ENCODE measurements around the gene SLC9A1. TPM values are rescaled to one million over a fixed set of nuclear protein-coding genes. Genes with fewer than 3 reads are reported as not detected.

SLC9A1 gene
- total RNA-seq, 1 experiment from 2014 or later = 16.7 TPM

DNA sequence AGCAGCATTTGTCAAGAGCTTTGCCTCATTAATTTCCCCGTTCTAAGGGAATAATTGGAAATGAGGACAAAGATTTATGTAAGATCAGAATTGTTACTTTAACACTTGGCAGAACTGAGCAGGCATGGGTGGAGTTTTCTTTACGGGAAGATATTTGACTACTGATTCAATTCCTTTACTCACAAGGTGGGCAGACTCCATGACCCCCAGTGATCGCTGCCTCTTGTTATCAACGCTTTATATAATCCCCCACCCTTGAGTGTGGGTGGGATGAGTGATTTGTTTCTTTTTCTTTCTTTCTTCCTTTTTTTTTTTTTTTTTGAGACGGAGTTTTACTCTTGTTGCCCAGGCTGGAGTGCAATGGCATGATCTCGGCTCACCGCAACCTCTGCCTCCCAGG, 77.0 kb downstream of the SLC9A1 start:
- DNase-seq (ENCODE audit: low read depth) = no peak

DNA sequence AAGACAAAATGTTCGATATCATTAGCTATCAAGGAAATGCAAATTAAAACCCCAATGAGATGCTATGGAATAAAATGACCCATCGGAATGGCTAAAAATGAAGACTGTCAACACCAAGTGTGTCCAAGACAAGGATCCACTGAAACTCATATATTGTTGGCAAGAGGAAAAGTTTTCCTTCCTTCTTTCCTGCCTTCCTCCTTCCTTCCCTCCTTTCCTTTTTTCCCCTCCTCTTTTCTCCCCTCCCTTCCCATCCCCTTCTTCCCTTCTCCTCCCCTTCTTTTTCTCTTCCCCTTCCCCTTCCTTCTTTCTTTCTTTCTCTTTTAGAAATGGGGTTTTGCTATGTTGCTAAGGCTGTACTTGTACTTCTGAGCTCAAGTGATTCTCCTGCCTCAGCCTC, 78.1 kb downstream of the SLC9A1 start:
- no peak for DNase-seq (ENCODE audit: low read depth)

DNA sequence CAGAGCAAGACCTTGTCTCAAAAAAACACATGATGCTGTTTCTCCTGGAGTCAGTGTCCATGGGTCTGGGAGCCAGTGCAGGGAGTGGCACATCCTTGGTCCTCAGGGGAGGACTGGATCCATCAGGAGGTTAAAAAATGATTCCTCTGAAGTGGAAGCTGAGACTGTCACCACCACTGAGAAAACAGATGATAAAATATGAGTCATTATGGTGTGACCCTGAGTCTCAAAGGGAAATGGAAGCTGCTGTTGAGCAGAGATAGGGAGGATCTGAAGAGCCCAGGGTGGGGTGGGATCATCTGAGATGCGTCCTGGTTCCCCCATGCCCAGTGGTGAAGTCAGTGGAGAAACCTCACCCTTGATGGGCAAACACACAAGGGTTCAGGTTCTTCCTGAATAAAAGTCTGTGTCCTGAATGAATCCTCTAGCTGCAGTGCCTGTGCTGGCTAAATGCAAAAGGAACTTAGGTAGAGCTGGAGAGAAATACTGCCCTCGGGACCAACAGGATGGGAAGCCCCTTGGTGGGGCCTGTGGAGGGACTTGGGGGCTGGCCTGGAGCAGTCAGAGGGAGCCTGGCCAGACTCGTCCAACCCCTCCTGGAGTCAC, 80.6 kb downstream of the SLC9A1 start:
- peak; percentile 55 for DNase-seq (ENCODE audit: low read depth)

DNA sequence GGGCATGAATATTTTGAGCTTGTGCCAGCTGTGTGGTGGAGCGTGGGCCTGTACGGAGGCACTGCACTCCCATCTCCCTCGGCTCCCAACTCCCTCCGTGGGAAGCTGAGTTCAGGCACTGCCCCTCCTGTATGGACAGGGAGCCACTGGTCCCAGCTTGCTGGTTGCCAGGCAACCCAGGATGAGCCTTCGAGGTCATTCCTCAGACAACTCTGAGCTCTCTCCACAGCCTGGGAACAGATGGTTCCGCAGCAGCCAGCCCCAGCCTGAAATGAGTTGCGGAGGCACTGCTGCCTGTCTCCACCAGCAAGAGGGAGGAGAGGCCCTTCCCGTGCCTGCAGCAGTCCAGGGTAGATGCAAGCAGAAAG, 83.9 kb downstream of the SLC9A1 start:
- DNase-seq (ENCODE audit: low read depth) = peak; percentile 75

DNA sequence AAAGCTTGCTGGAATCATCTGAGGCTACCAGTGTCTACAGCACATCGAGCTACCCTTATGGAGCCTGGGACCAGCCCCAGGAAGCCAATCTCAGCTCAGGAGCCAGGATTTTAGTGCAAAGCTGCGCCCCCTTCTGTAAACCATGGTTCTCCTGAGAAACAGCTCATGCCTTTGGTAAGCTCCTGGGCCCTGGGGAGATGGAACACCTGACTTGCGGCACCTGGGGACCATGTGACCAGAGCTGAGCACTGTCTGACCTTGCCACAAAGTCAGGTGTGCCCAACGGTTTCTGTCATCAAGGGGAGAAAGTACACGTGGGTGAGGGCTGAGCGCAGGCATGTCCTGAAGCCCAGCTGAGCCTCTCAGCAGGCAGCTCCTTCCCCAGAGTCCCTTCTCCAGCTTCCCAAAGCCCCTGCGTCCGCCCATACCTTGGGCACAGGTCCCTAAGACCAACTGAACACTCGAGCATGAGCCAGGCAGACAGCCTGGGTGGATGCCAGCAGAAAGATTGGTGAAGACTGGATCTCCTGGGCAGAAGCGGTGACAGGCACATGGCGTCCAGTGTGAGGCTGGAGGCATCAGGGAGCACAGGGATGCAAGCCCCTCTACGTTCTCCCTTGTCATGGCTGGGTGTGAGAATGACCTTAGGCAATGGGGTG, 84.4 kb downstream of the SLC9A1 start:
- DNase-seq (ENCODE audit: low read depth) = no peak

DNA sequence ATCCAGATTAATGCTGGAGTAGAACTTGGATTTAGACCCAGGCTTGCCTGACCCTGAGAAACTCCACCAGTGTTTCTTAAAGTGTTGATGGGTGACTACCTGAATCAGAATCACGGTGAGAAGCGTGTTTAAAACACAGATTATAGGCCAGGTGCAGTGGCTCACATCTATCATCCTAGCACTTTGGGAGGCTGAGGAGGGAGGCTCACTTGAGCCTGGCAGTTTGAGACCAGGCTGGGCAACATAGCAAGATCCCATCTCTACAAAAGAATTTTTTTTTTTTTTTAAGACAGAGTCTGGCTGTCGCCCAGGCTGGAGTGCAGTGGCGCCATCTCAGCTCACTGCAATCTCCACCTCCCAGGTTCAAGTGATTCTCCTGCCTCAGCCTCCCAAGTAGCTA, 86.0 kb downstream of the SLC9A1 start:
- no peak for DNase-seq (ENCODE audit: low read depth)

DNA sequence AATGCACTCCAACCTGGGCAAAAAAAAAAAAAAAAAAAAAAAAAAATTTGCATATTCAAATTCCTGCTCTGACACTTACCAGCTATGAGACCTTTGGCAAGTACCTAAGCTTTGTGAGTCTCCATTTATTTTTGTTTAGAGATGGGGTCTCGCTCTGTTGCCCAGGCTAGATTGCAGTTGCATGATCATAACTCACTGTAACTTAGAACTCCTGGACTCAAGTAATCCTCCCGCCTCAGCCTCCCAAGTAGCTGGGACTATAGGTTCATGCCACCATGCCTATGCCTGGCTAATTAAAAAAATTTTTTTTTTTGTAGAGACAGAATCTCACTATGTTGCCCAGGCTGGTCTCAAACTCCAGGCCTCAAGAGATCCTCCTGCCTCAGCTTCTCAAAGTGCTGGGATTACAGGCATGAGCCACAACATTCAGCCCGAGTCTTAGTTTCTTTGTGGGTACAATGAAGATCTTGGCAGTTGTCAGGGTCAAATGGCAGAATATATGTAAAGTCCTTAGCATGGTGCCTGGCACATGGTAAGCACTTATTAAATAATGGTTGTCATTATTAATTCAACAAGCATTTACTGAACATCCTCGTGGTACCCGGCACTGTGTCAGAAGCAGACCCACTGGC, 88.8 kb downstream of the SLC9A1 start:
- DNase-seq (ENCODE audit: low read depth) = no peak

DNA sequence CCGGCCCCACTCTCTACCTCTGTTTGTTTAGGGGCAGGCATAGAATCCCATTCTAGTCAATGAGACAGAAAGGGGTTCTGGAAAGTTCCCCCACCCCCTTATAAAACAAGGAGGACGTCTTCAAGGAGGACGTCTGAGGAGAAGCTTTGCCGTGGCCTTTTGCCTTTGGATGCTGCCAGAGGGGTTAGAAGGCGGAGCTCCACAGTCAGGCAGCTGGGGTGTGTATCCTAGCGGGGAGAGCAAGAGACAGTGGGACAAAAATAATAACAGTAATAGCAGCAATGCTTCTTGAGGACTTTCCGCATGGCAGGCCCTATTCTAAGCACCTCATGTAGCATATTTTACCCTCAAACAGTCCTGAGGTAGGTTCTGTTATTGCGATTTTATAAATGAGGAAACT, 94.0 kb downstream of the SLC9A1 start:
- no peak for DNase-seq (ENCODE audit: low read depth)

DNA sequence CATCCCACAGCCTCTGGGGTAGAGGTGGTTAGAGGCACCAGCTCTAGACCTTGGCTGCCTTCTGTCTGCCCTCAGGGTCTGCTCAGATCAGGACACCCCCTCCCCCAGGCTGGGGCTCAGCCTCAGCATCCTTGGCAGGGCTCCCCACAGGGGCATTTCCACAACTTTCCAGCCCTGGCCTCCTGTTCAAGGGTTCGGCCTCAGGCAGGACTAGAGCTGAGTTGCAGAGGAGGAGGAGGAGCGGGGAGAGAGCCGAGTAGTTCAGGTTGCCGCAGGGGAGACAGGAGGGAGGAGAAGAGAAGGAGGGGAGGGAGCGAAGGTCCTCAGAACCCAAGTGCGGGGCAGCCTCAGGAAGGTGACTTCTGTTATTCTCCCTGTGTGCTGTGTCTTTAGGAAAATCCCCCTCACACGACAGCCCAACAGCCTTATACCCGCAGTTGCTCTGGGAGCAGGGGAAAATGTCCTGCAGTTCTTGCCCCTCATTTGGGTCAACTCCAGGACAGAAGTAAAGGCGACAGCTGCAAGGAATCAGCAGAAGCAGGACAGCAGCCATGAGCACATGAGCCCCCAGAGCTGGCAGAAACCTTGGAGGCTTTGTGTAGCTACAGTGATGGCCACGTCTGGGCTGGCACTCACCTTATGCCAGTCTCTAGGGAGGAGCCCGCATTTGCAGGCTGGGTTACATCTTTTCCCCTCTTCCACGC, 95.8 kb downstream of the SLC9A1 start:
- no peak for DNase-seq (ENCODE audit: low read depth)

DNA sequence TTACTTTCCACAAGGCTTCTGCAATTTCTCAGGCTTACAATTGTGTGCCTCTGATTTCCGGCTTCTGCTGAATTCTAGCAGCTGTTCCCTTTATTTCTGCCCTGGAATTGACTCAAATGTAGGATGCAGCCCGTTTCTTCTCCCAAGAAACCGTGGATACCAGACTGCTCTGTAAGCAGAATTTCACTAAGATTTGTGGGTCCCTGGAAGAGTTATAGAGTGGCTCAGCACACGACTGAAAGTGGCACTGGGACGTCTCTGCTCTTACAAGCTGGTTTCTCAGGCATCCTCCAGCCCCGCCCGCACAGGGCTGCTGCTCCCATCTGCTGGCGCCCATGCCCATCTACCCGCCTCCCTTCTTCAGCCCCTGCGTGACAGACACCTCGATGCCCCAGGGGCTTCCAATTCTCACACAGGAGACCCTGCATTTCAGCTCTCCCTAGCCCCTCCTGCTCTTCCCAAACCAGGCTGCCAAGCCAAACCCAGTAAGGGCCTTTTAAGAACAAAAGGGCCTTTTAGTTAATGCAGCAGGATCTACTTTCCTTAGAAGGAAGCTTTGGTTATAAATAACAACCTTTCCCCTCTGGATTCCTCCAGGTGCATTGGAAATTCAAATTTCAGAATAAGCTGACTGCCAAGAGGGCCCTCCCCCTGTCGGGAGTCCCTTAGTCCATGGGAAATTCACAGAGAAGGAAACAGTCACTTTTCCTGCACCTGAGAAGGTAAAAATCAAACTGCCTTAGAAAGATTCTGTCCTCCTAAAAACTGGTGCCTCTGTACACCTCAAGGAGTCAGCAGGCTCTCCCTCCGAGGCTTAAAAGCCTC, 96.9 kb downstream of the SLC9A1 start:
- peak; percentile 26 for DNase-seq (ENCODE audit: low read depth)

DNA sequence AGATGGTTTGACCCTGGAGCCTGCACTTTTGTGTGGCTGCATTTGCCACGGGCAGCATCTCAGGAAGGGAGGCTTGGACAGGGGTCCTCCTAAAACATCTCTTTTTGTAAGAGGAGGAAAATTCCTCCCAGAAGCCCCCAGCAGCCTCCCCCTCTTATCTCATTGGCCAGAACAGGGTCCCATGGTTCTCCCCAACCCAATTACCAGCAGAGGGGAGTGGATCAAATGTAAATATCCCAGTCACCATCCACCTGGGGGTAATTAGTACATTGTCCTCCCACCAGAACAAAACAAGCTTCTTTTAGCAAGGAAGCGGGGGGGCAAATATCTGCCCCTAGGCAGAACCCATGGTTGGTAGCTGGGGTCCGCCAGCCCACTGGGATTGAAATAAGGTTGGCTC, 97.5 kb downstream of the SLC9A1 start:
- no peak for DNase-seq (ENCODE audit: low read depth)

DNA sequence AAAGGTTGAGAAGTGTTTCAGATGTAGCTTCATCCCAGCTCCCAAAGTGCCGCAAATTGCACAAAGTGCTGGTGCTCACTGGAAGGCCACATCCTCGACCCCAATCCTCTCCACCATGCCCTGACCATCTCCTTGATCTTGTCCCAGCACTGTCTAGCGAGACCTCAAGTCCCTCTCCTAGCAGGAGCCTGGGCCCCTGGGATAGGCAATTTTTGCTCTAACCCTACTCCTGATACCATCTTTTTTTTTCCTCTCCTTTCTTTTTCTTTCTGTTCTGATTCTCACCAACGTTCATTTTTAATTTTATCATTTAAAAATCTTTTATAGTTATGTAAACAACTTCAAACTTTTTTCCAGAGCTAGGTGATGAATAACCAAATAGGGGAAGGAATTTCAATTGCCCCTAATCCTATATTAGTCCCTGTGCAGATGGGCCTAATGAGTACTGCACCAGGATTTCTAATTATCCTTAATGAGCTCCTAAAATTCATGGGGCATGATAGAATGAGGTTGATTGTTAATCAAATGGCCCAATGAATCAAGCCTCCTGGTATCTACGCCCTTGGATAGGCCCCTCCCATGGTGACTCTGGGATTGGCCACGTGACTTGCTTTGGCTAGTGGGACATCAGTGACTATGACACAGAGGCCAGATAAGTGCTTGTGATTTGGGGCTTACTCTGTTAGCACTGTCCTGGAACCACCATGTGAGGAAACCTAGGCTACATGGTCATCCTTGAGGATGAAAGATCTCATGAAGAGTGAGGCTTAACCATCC, 100.8 kb downstream of the SLC9A1 start:
- DNase-seq (ENCODE audit: low read depth) = no peak

DNA sequence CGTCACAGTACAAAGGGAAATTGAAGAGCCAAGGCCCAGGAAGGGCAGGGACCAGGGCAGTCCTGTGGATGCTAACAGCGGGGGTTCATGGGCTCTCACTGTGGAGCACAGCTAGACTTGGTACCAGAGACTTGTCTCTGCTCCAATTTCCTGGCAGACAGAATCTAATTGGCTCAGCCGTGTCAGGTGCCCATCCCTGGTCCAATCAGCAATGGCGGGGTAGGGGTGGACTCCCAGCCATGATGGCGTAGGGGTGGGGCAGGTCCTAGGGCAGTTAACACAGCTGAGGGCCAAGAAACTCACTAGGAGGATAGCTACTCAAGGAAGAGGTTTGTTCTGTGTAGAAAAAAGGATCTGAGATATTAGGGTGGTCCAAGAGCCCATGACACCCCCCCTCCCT, 102.4 kb downstream of the SLC9A1 start:
- DNase-seq (ENCODE audit: low read depth) = no peak

DNA sequence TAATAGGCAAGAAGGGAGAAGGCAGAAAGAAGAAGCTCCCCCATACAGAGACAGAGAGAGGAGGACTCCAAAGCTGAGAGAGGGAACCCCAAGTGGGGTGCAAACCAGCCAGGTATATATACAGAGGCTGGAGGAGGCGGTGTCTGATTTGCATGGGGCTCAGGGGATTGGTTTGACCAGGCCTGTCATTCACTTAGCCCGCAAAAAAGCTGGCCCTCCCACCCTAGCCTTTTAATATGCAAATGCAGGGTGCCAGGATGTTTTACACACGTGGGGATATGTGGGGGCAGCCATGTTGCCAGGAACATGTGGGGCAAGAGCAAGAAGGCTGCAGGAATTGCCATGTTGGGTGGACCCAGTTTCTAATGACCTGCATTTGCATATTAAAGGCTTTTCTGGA, 105.3 kb downstream of the SLC9A1 start:
- DNase-seq (ENCODE audit: low read depth) = peak; percentile 35

DNA sequence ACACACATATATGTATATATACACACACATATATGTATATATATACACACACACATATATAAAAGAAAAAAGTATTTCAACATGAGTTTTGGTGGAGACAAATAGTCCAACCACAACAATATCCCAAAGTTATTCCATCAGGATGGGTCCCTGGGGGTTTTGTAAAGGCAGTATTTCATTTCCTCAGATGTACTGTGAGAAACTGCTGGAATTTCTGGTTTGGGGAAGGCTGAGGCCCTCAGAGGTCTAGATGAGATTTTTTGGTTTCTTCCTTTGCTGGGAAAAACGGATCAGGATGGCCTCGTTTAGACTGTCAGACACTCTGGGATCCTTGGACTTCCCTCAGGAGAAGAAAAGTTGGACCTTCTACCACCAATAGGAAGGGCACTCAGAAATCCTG, 105.8 kb downstream of the SLC9A1 start:
- no peak for DNase-seq (ENCODE audit: low read depth)

Other genes starting within 250 kb of the SLC9A1 start
- not detected in 2 replicates for gene NR0B2, start 241.2 kb downstream of the SLC9A1 start, total RNA-seq (2014; rRNA removed)
- gene NUDC, start 233.4 kb downstream of the SLC9A1 start, total RNA-seq (2014; rRNA removed) = 67.1 and 71.5 TPM in 2 replicates
- gene KDF1, start 194.7 kb downstream of the SLC9A1 start, total RNA-seq (2014; rRNA removed) = not detected in 2 replicates
- gene TRNP1, start 161.4 kb downstream of the SLC9A1 start, total RNA-seq (2014; rRNA removed) = 22.4 and 27.0 TPM in 2 replicates
- 3.3 and 3.6 TPM in 2 replicates for gene TENT5B, start 142.3 kb downstream of the SLC9A1 start, total RNA-seq (2014; rRNA removed)
- gene WDTC1, start 79.5 kb upstream of the SLC9A1 start, total RNA-seq (2014; rRNA removed) = 19.3 and 19.8 TPM in 2 replicates
- 50.5 and 52.2 TPM in 2 replicates for gene TMEM222, start 167.0 kb upstream of the SLC9A1 start, total RNA-seq (2014; rRNA removed)
- gene SYTL1, start 186.9 kb upstream of the SLC9A1 start, total RNA-seq (2014; rRNA removed) = 0.63 TPM in 1 of 2 replicates, not detected in the other
- gene MAP3K6, start 211.8 kb upstream of the SLC9A1 start, total RNA-seq (2014; rRNA removed) = 36.9 and 37.0 TPM in 2 replicates
- not detected in 2 replicates for gene FCN3, start 219.7 kb upstream of the SLC9A1 start, total RNA-seq (2014; rRNA removed)
- gene CD164L2, start 228.2 kb upstream of the SLC9A1 start, total RNA-seq (2014; rRNA removed) = not detected in 2 replicates
- 8.1 and 8.7 TPM in 2 replicates for gene GPR3, start 237.5 kb upstream of the SLC9A1 start, total RNA-seq (2014; rRNA removed)